Right hindlimb (tissue), 1 donor: ENCODE data around the gene ZBTB45.
A peak's percentile ranks its signal among the peaks of the same experiment; 100 is the strongest.
"Not testable (repeated sequence)": the region's sequence is repeated elsewhere in the genome, so short reads cannot be mapped to it uniquely, and the experiment has no call there.

ENCODE experiments used
- DNase-seq: peaks from one replicate; pipeline ENCODE4 v3.0.0-alpha.2; 2018

The ZBTB45 gene

DNA sequence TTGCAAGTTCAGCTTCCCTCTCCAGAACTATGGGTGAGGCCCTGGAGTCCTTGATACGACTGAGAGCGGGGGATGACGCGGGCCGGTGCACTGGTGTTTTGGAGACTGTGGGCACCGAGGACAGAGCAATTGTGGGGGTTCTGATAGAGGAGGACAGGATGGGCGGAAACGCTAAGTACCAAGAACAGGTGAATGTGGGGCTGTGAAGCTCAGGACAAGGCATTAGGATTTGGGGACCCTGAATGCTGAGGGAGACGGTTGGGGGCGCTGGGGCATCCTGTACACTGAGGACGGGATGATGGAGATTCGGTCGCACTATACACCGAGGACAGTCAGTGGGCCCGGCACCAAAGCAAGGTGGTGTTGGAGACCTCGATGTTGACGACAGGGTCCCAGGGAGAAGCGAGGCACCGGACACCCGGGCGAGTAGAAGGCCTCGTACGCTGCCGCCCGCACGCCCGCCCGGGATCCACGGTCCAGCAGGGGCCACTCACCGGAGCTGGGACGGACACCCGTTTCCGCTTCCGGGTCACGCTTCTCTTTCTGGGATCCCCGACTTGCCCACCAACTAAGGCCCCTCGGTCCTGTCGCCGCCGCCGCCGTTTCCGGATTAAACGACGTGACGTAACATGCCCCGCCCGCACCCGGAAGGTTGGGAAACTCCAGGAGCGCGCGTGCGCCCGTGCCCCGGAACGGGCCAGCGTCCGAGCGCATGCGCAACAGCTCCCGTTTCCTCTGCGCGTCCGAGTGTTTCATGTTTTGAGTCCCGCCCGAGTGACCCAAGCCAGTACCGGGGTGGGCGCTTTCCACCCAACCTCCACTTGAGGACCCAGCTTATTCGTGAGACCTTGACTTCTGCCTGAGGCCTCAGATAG, 35.1 kb upstream of the ZBTB45 start, which contains the start of gene CHMP2A:
Gene CHMP2A, minus strand, starts transcription at position 612 of the 875 bp plus-strand sequence. CDS start 893 bp downstream, outside the sequence.
- DNase-seq: peak; percentile 98

- DNase-seq: peak; percentile 33
Measured at GRCh38 chr19:58553799-58554493, 34.3 kb upstream of the ZBTB45 start.

DNA sequence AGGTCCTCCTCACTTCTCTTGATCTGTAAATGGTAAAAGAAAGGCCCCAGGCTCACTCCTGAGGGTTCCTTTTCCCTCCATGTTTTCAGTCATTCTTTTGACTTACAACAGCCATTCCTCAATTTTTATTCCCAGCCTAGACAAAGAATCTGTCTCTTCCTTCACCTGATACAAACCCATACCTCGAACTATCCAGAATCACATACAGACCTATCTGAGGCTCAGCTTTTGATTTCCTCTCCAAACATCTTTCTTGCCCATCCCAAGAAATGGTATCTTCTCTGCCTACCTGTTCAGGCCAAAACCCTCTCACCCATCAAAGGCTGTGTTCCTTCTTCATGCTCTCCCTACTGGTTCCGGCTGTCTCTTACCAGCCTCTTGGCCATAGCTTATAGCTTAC, 33.0 kb upstream of the ZBTB45 start:
- no peak for DNase-seq

- no peak for DNase-seq
Measured at GRCh38 chr19:58551577-58552471, 32.2 kb upstream of the ZBTB45 start.

DNA sequence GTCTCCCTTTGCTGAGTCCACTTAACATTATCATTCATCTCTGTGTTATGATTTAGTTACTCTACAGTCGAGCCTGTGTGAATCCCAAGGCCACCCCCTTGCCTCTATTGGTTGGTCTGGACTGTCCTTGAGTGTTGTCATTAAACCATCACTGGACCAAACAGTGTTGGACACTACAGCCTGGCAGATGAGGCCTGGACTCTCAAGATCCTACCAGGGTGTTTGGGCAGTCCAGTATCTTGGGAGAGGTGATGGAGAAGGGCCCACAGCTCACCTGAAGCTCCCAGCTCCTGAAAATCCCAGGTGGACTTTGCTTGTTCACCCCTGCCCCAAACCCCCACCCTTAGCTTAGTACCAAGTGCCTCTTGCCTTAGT, 31.5 kb upstream of the ZBTB45 start:
- DNase-seq: no peak

DNA sequence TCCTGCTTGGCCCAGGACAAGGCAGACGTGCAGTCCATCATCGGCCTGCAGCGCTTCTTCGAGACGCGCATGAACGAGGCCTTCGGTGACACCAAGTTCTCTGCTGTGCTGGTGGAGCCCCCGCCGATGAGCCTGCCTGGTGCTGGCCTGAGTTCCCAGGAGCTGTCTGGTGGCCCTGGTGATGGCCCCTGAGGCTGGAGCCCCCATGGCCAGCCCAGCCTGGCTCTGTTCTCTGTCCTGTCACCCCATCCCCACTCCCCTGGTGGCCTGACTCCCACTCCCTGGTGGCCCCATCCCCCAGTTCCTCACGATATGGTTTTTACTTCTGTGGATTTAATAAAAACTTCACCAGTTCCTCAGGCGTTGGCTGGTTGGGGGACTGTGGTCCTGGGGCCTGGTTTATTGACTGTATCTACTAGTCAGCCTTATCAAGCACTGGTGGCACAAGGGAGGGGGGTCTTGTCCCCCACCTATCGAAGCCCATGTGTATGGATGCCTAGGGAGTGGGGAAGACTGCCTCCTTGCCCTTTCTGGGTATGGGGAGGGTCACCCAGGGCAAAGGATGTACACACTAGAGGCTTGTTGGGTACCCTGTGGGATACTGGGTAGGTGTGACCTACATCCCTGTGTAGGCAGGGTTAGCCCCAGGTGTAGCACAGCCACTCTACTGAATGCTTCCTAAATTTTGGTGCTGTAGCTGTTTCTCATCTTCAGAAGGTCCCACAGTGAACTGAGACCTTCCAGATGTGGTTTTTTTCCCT, 30.9 kb upstream of the ZBTB45 start:
- DNase-seq: no peak

- no peak for DNase-seq
Measured at GRCh38 chr19:58549664-58550361, 30.2 kb upstream of the ZBTB45 start.

DNA sequence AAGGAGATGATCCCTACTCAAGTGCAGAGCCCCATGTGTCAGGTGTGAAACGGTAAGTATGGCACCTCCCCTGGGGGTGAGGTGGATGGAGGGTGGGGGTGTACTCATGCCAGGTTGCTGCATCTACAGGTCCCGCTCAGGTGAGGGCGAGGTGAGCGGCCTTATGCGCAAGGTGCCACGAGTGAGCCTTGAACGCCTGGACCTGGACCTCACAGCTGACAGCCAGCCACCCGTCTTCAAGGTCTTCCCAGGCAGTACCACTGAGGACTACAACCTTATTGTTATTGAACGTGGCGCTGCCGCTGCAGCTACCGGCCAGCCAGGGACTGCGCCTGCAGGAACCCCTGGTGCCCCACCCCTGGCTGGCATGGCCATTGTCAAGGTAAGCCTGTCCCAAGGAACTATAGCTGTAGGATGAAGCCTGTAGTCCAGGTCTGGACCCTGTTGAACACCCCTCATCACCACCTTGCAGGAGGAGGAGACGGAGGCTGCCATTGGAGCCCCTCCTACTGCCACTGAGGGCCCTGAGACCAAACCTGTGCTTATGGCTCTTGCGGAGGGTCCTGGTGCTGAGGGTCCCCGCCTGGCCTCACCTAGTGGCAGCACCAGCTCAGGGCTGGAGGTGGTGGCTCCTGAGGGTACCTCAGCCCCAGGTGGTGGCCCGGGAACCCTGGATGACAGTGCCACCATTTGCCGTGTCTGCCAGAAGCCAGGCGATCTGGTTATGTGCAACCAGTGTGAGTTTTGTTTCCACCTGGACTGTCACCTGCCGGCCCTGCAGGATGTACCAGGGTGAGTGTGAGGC, 29.5 kb upstream of the ZBTB45 start:
- DNase-seq: no peak

DNA sequence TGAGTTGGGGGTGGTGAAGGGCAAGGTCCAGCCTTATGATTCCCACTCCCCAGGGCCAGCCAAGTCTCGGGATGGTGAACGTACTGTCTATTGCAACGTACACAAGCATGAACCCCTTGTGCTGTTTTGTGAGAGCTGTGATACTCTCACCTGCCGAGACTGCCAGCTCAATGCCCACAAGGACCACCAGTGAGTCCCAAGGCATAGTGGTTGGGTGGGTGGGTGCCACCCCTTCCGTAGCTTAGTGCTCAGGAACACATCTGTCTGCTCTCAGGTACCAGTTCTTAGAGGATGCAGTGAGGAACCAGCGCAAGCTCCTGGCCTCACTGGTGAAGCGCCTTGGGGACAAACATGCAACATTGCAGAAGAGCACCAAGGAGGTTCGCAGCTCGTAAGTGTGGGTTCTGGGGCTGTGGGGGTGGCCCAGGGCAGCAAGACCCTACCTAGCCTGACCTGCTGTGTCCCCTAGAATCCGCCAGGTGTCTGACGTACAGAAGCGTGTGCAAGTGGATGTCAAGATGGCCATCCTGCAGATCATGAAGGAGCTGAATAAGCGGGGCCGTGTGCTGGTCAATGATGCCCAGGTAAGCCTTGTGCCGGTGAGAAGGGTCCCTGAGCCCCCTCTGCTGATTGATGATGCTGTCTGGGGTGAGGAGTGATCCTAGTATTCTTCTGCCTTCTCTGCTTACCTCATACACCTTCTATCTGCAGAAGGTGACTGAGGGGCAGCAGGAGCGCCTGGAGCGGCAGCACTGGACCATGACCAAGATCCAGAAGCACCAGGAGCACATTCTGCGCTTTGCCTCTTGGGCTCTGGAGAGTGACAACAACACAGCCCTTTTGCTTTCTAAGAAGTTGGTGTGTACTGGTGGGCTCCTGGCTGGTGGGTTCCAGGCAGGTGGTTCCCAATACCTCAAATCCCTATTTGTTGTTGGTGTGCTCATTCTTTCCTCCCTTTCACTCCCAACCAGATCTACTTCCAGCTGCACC, 28.0 kb upstream of the ZBTB45 start:
- no peak for DNase-seq

DNA sequence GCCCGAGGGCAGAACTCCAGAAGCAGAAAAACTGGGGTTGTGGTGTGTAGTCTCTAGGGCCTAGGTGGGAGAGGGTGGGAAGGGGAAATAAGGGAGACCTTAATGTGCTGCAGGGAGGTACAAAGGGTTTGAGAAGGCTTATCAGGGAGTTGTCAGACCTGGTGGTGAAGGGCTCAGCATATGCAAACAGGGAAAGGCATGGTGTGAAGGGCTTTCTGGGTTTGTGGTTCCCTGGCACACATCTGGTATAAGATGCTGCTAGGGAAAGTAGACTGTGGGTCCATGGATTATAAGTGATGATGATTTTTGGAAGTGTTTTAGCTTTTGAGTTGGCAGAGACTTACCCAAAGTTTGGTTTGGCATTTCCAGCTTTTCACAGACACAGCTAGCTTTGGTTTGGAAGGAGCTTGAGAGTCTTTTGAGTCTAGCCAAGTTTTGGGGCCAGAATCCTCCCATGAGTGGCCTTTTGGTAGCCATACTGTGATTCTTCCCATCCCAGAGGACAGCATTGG, 26.5 kb upstream of the ZBTB45 start:
- DNase-seq: no peak

DNA sequence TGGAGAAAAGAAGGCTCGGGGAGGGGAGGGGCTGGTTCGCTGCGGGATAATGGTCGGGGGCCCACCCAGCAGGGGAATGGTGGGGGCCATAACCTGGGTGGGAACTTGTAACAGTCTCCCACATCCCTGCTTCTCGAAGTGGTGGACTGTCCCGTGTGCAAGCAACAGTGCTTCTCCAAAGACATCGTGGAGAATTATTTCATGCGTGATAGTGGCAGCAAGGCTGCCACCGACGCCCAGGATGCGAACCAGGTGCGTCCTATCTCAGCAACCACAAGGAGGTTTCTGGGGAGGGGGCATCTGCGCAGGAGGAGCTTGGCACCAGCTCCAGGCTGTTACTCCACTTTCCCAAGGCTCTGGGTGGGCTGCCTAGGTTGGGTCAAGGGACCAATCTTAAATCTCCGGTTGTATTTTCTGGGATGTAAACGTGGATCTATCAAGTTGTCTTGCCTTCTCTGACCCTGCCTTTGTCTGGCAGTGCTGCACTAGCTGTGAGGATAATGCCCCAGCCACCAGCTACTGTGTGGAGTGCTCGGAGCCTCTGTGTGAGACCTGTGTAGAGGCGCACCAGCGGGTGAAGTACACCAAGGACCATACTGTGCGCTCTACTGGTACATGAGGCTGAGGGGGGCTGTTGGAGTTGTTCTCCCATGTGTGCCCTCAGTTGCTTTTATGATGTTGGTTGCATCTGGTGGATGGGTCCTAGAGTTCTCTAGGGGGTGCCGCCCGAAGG, 25.8 kb upstream of the ZBTB45 start:
- DNase-seq: no peak

GRCh38 chr19:58544591-58545285, 25.1 kb upstream of the ZBTB45 start:
- no peak for DNase-seq

DNA sequence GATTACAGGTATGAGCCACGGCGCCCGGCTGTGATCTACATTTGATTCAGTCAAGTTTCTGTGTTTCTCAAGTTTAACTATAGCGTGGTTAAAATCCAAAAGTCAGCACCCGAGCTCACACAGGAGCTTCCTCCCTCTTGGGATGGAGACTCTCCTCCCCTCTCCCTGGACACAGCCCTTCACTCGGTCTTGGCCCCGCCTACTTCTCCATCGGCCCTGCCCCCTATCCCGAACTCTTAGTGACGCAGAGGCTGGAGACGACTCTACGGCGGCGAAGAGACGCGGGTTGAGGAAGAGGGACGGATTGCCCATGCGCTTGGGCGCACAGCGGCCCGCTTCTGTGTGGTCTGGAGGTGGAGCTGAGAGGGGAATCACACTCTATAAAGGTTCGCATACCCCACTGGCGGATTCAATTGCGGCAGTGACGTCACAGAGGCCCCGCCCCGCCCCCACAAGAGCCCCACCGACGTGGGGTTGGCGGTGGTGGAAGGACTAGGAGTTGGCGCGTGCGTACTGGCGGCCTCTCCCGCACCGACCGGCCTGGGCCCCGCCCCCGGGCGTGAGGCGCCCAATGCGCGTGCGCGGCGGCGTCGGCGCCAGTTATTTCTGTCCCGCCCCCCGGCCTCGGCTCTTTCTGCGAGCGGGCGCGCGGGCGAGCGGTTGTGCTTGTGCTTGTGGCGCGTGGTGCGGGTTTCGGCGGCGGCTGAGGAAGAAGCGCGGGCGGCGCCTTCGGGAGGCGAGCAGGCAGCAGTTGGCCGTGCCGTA, 24.4 kb upstream of the ZBTB45 start, which contains the start of gene TRIM28:
Gene TRIM28, plus strand, starts transcription at position 239 of the 765 bp plus-strand sequence. CDS start 694 bp downstream, outside the sequence.
- DNase-seq: peak; percentile 100

GRCh38 chr19:58542641-58543372, 23.2 kb upstream of the ZBTB45 start:
- DNase-seq: not testable (repeated sequence)

DNA sequence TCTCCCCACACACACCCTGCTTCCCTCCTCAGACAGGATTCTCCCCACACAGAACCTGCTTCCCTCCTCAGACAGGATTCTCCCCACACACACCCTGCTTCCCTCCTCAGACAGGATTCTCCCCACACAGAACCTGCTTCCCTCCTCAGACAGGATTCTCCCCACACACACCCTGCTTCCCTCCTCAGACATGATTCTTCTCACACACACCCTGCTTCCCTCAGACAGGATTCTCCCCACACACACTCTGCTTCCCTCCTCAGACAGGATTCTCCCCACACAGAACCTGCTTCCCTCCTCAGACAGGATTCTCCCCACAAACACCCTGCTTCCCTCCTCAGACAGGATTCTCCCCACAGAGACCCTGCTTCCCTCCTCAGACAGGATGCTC, 19.6 kb upstream of the ZBTB45 start:
- DNase-seq: not testable (repeated sequence)
